Femur (tissue), 1 donor: ENCODE measurements around the gene RFK.
"Not testable (repeated sequence)": the region's sequence is repeated elsewhere in the genome, so short reads cannot be mapped to it uniquely, and the experiment has no call there.

Experiments used
- DNase-seq: peaks from one replicate; pipeline ENCODE4 v3.0.0-alpha.2; 2017

Gene RFK

DNA sequence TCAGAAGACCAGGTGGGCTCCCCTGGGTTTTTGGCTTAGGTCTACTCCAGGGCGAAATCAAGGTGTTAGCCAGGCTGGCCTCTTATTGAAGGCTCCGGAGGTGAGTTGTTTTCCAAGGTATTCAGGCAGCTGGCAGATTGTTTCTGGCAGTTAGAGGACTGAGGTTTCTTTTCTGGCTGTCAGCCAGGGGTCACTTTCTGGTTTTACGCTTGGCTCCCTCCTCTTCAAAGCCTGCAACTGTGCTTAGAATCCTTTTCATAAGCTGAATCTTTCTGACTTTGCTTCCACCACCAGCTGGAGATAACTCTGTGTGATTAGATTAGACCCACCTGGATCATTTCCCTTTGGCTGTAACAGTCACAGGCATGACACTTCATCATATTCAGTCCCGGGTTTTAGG is 24.6 kb downstream of the RFK start:
- DNase-seq: peak; percentile 48

DNA sequence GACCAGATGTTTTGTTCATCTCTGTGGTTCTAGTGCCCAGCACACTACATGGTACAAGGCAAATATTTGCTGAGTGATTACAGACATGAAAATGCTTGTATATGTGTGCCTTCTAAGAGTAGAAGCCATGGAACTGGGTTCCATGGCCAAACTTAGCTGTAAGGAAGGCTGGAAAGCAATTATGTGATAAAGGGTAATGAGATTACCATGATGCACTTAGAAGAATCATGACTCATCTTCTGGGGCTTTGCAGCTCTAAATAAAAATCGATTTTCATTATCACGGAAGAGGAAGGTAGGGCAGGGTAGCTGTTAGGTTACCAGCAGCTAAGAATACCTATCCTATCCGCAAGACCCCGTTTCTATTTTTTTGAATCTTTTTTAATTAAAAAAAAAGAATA is 28.0 kb downstream of the RFK start:
- DNase-seq: no peak

DNA sequence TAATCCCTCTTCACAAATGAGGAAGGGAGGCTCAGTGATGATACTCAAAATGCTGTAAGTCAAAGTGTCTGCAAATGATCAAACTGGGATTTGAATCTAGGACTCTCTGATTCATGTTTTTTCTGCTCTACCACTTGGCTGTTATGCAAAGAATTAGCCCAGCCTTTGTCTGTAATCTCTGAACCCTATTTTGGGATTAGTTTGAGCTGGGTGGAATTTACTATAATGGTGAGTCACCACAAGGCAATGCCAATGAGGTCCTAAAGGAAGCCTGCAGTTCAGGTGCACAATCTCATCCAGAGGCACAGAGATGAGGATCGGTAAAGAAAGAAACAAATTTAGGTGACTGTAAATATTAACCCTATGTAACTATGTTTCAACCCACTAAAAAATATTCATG is 29.2 kb downstream of the RFK start:
- no peak for DNase-seq

- DNase-seq: no peak
Measured at GRCh38 chr9:76363032-76363395, 31.2 kb downstream of the RFK start.

DNA sequence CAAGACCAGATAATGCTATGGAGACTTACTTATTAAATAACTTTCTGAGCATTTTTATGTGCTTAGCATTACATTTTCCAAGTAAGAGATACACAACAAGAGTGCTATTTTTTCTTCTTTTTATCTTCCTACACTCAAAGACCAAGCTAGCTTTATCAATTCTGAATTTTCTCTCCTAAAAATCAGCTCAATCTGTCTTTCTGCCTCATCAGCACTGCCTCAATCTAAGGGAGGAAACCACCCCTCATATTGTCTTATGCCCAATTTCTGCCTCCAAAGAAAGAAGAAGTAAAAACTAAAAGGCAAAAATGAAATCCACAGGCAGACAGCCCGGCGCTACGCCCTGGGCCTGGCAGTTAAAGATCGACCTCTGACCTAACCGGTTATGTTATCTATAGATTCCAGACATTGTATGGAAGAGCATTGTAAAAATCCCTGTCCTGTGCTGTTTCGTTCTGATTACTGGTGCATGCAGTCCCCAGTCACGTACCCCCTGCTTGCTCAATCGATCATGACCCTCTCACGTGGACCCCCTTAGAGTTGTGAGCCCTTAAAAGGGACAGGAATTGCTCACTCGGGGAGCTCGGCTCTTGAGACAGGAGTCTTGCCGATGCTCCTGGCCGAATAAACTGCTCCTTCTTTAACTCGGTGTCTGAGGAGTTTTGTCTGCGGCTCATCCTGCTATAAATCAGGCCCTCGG is 31.7 kb downstream of the RFK start:
- not testable (repeated sequence) for DNase-seq

DNA sequence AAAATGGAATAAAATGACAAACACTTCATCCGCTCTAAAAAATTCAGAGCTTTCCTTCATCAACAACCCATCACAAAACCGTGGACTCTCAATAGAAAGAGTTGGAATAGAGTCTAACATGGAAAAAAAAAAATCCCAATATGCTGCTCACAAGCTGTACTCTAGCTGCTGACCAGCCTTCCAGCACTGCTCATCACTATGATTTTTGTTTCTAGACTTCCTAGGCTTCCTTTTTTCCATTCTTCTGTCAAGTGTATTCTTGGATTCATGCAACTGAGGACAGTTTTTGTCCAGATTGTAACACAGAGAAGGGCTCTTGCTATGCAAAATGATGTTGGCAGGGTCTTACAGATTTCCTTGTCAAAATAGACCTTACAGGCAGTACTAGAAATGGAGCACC is 34.5 kb downstream of the RFK start:
- DNase-seq: no peak

GRCh38 chr9:76359365-76359764 is 34.9 kb downstream of the RFK start:
- DNase-seq: no peak

DNA sequence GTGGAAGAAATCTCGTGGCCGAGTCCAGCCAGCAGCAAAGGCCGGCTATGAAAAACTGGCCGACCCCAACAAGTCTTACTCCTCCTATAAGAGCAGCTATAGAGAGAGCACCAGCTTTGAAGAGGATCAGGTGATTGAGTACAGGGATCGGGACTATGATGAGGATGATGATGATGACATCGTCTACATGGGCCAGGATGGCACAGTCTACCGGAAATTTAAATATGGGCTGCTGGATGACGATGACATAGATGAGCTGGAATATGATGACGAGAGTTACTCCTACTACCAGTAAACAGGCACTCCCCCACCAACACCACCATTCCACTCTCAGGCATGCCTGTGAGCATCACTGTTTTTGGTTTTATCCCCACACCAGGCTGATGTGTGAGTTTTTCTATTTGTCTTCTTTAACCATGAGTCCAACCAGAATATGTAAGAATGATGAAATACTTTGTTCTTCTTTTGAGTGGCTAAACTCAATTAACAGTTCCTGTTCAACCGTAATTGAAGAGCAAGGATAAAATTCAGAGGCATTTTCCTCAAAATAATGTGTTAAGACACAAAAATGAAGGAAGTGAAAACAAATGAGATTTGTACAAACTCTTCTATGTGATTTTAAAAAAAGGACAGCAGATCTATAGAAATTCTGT is 35.5 kb downstream of the RFK start:
- no peak for DNase-seq

- DNase-seq: no peak
Measured at GRCh38 chr9:76357555-76357954, 36.7 kb downstream of the RFK start.

DNA sequence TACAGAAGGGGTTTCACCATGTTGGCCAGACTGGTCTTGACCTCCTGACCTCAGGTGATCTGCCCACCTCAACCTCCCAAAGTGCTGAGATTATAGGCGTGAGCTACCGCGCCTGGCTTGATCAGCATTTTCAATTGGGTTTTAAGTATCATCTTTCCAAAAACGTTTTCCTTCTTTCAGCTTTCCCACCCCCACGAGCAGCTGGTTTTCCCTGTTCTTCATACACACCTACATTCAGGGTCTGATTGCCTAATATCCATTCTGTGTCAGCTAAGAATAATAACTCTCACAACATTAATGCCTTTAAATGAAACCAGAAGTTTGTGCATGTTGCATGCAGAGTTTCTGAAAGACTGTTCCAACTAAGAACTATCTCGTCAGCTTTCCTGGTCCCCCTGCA is 38.3 kb downstream of the RFK start:
- DNase-seq: no peak

DNA sequence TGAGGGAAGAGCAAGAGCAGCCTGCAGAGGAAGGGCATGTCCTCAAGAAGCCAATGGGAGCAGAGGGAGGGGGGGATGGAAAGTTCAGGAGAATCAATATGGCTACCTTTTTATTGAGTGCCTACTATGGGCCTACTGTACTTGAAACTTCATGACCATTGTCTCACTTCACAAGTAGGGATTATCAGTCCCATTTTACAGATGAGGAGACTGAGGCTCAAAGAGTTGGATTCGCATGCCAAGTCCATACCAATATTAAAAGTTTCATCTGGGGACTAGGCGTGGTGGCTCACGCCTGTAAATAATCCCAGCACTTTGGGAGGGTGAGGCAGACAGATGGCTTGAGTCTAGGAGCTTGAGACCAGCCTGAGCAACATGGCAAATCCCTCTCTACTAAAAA is 40.0 kb downstream of the RFK start:
- no peak for DNase-seq

- no peak for DNase-seq
Measured at GRCh38 chr9:76353280-76353679, 40.9 kb downstream of the RFK start.

- DNase-seq: no peak
Measured at GRCh38 chr9:76352026-76352620, 42.1 kb downstream of the RFK start.

GRCh38 chr9:76351006-76351405 is 43.2 kb downstream of the RFK start:
- no peak for DNase-seq

DNA sequence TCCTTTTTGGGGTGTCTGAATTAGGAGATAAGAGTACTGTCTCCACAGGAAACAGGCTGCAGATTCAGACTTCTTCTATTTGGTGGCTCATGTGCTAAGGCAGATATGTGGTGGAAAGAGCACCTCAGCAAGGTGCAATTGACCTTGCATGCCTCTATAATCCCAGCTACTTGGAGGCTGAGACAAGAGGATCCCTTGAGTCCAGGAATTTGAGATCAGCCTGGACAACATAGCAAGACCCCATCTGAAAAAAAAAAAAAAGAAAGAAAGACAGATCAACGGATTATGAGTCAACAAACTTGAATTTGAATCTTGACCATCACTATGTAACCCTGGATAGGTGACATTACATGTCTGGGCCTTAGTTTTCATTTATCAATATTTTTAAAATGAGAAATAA is 44.4 kb downstream of the RFK start:
- DNase-seq: no peak

DNA sequence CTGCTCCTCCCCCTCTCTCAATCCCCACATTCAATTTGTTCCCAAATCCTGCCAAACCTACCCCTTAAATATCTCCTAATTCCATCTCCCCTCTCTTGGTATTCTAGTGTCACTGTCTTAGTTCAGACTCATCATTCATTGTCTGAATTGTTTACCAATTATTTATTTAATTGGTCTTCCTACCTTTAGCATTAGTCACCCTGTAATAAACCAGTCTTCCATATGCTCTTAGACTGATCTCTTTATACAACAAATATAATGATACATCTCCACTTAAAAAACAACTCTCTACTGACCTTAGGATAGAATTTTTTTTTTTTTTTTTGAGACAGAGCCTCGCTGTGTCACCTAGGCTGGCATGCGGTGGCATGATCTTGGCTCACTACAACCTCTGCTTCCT is 51.4 kb downstream of the RFK start:
- no peak for DNase-seq

DNA sequence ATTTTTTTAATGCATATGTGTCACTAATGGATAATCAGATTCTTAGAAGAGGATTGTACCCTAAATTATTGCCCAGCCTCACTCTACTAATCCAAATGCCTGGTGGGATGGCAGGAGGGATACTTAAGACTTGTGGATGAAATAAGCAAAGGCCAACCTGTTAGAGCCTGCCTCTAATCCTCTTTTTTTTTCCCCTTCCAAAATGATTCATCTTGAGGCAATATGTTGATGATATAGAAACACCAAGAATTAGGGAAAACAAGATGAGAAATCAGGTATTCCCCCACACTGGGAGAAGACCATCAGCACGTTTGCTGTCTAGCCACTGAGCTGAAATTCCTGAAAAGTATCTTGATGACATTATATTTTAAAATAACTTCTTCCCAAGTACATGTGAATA is 52.0 kb downstream of the RFK start:
- DNase-seq: no peak

DNA sequence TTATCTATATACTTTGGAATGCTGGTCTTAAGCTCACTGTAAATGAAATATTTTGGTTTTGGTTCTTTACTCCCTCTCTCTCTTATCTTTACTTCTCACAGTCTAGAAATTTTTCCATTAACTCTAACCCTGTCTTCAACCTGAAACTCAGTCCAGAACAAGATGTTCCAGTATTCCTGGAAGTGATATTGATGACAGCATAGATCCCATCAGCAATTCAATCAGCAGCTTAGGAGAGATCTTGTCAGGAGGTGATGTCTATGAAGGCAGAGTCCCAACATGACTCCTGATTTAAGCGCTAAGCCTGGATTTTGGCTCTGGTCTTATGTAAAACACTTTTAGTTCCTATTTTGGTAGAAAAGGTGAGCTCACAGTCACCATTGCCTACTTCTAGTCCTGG is 52.6 kb downstream of the RFK start:
- DNase-seq: no peak

- no peak for DNase-seq
Measured at GRCh38 chr9:76338418-76338817, 55.8 kb downstream of the RFK start.

GRCh38 chr9:76336027-76336426 is 58.2 kb downstream of the RFK start:
- no peak for DNase-seq
